T-helper 1 cell treated with Interleukin-12 subunit alpha and Interleukin-12 subunit beta and Interleukin-4 antibody, amounts not matched to agents 30 μg/mL and 1 μg/mL, for 36 hours (primary cell): ENCODE data around the gene ELP1.
A peak's percentile ranks its signal among the peaks of the same experiment; 100 is the strongest.
"Not testable (repeated sequence)": the region's sequence is repeated elsewhere in the genome, so short reads cannot be mapped to it uniquely, and the experiment has no call there.

Experiments
- H3K27ac Mint-ChIP-seq: one replicate; pipeline ENCODE4 v1.8.0; 2021; ENCODE audit warnings: mild to moderate bottlenecking, mixed read lengths
- H3K27me3 Mint-ChIP-seq: one replicate; pipeline ENCODE4 v1.8.0; 2021; ENCODE audit warnings: low read depth, mixed read lengths
- H3K36me3 Mint-ChIP-seq: one replicate; pipeline ENCODE4 v1.8.0; 2021; ENCODE audit warnings: low read depth, mixed read lengths
- H3K4me1 Mint-ChIP-seq: one replicate; pipeline ENCODE4 v1.8.0; 2021; ENCODE audit warnings: low read depth, mixed read lengths
- H3K4me3 Mint-ChIP-seq: one replicate; pipeline ENCODE4 v1.8.0; 2021; ENCODE audit warnings: mild to moderate bottlenecking, moderate library complexity, mixed read lengths
- H3K9me3 Mint-ChIP-seq: one replicate; pipeline ENCODE4 v1.8.0; 2021; ENCODE audit warnings: mixed read lengths

ELP1 gene

GRCh38 chr9:108844391-108844790, 89.5 kb downstream of the ELP1 start:
- Mint-ChIP-seq H3K4me3 (no peak overlapping the region), H3K27me3 (no peaks in the 10 kb centered on the region), H3K36me3 (no peaks in the 10 kb centered on the region), H3K4me1 (peaks cover 7% of the 10 kb centered on the region), H3K27ac (no peak overlapping the region), H3K9me3 (no peaks in the 10 kb centered on the region)

- Mint-ChIP-seq H3K4me1 (peaks cover 7% of the 10 kb centered on the region), H3K27me3 (no peaks in the 10 kb centered on the region)
Measured at GRCh38 chr9:108842610-108843295, 91.2 kb downstream of the ELP1 start.

GRCh38 chr9:108839561-108839960, 94.4 kb downstream of the ELP1 start:
- H3K4me1 Mint-ChIP-seq, result peaks cover 10% of the 10 kb centered on the region
- H3K36me3 Mint-ChIP-seq, H3K27me3 Mint-ChIP-seq, H3K9me3 Mint-ChIP-seq, H3K27ac Mint-ChIP-seq, H3K4me3 Mint-ChIP-seq: not testable (repeated sequence)

More at GRCh38 chr9:108842610-108843295, 91.2 kb downstream of the ELP1 start:
- Mint-ChIP-seq H3K27ac (peak overlapping the region; percentile 41), H3K9me3 (no peaks in the 10 kb centered on the region), H3K36me3 (no peaks in the 10 kb centered on the region), H3K4me3 (peak overlapping the region; percentile 72)

GRCh38 chr9:108838017-108838416, 95.9 kb downstream of the ELP1 start:
- no peak overlapping the region for H3K27ac Mint-ChIP-seq
- H3K36me3 Mint-ChIP-seq, result no peaks in the 10 kb centered on the region
- H3K4me1 Mint-ChIP-seq, result peaks cover 9% of the 10 kb centered on the region
- H3K4me3 Mint-ChIP-seq, result no peak overlapping the region
- H3K27me3 Mint-ChIP-seq, result no peaks in the 10 kb centered on the region
- H3K9me3 Mint-ChIP-seq, result no peaks in the 10 kb centered on the region

GRCh38 chr9:108837530-108837929, 96.4 kb downstream of the ELP1 start:
- H3K9me3 Mint-ChIP-seq, result no peaks in the 10 kb centered on the region
- no peaks in the 10 kb centered on the region for H3K27me3 Mint-ChIP-seq
- peaks cover 6% of the 10 kb centered on the region for H3K4me1 Mint-ChIP-seq
- H3K36me3 Mint-ChIP-seq, result no peaks in the 10 kb centered on the region
- H3K27ac Mint-ChIP-seq, result no peak overlapping the region
- no peak overlapping the region for H3K4me3 Mint-ChIP-seq

GRCh38 chr9:108836781-108837180, 97.1 kb downstream of the ELP1 start:
- no peaks in the 10 kb centered on the region for H3K36me3 Mint-ChIP-seq
- peaks cover 3% of the 10 kb centered on the region for H3K4me1 Mint-ChIP-seq
- H3K9me3 Mint-ChIP-seq, result no peaks in the 10 kb centered on the region
- no peaks in the 10 kb centered on the region for H3K27me3 Mint-ChIP-seq
- no peak overlapping the region for H3K4me3 Mint-ChIP-seq
- H3K27ac Mint-ChIP-seq, result no peak overlapping the region

- Mint-ChIP-seq H3K27me3 (no peaks in the 10 kb centered on the region), H3K4me3 (no peak overlapping the region), H3K36me3 (no peaks in the 10 kb centered on the region), H3K4me1 (peaks cover 3% of the 10 kb centered on the region), H3K9me3 (no peaks in the 10 kb centered on the region), H3K27ac (no peak overlapping the region)
Measured at GRCh38 chr9:108836319-108836718, 97.6 kb downstream of the ELP1 start.

GRCh38 chr9:108835831-108836230, 98.1 kb downstream of the ELP1 start:
- no peaks in the 10 kb centered on the region for H3K36me3 Mint-ChIP-seq
- peaks cover 3% of the 10 kb centered on the region for H3K4me1 Mint-ChIP-seq
- no peak overlapping the region for H3K27ac Mint-ChIP-seq
- H3K27me3 Mint-ChIP-seq, result no peaks in the 10 kb centered on the region
- H3K4me3 Mint-ChIP-seq, result no peak overlapping the region
- no peaks in the 10 kb centered on the region for H3K9me3 Mint-ChIP-seq

GRCh38 chr9:108834959-108835665, 98.8 kb downstream of the ELP1 start:
- no peak overlapping the region for H3K4me3 Mint-ChIP-seq
- no peaks in the 10 kb centered on the region for H3K27me3 Mint-ChIP-seq
- H3K4me1 Mint-ChIP-seq, result peaks cover 8% of the 10 kb centered on the region
- H3K27ac Mint-ChIP-seq, result no peak overlapping the region
- no peaks in the 10 kb centered on the region for H3K9me3 Mint-ChIP-seq
- H3K36me3 Mint-ChIP-seq, result no peaks in the 10 kb centered on the region

- no peaks in the 10 kb centered on the region for H3K27me3 Mint-ChIP-seq
- H3K4me1 Mint-ChIP-seq, result peaks cover 8% of the 10 kb centered on the region
- no peaks in the 10 kb centered on the region for H3K36me3 Mint-ChIP-seq
- no peak overlapping the region for H3K27ac Mint-ChIP-seq
- H3K4me3 Mint-ChIP-seq, result no peak overlapping the region
- no peaks in the 10 kb centered on the region for H3K9me3 Mint-ChIP-seq
Measured at GRCh38 chr9:108832179-108832500, 101.8 kb downstream of the ELP1 start.

- no peak overlapping the region for H3K27ac Mint-ChIP-seq
- peaks cover 8% of the 10 kb centered on the region for H3K4me1 Mint-ChIP-seq
- no peak overlapping the region for H3K4me3 Mint-ChIP-seq
- no peaks in the 10 kb centered on the region for H3K27me3 Mint-ChIP-seq
- H3K36me3 Mint-ChIP-seq, result no peaks in the 10 kb centered on the region
- no peaks in the 10 kb centered on the region for H3K9me3 Mint-ChIP-seq
Measured at GRCh38 chr9:108831496-108832178, 102.3 kb downstream of the ELP1 start.

GRCh38 chr9:108830272-108830671, 103.7 kb downstream of the ELP1 start:
- Mint-ChIP-seq H3K36me3 (no peaks in the 10 kb centered on the region), H3K9me3 (no peaks in the 10 kb centered on the region), H3K4me3 (no peak overlapping the region), H3K27ac (no peak overlapping the region), H3K27me3 (no peaks in the 10 kb centered on the region), H3K4me1 (peaks cover 8% of the 10 kb centered on the region)

GRCh38 chr9:108823829-108824228, 110.1 kb downstream of the ELP1 start:
- no peaks in the 10 kb centered on the region for H3K27me3 Mint-ChIP-seq
- H3K36me3 Mint-ChIP-seq, result no peaks in the 10 kb centered on the region
- peaks cover 7% of the 10 kb centered on the region for H3K9me3 Mint-ChIP-seq
- no peak overlapping the region for H3K27ac Mint-ChIP-seq
- H3K4me3 Mint-ChIP-seq, result no peak overlapping the region
- H3K4me1 Mint-ChIP-seq, result no peaks in the 10 kb centered on the region
